CD14-positive monocyte (primary cell): Measurements from ENCODE around the gene FAM136A. TPM values are rescaled to one million over a fixed set of nuclear protein-coding genes. Genes with fewer than 3 reads are reported as not detected.

Experiments
- DNase-seq, 3 donors: peaks; one replicate each; pipeline ENCODE4 v3.0.0-alpha.2; 2011 to 2022
- H2AFZ ChIP-seq: 2 replicates; pipeline ENCODE4 v1.6.0; 2012; ENCODE audit warnings: mild to moderate bottlenecking, low read depth, low read length, inconsistent platforms; ENCODE audit not compliant: insufficient read depth, poor library complexity, severe bottlenecking
- H3K27ac ChIP-seq, 2 donors: 1 replicate in 1 of 2; 2 replicates in 1 of 2; pipeline ENCODE4 v1.5.1; 2012 to 2013; ENCODE audit warnings: low read length in 2 of 2, control low read depth in 1 of 2, inconsistent platforms in 1 of 2, low read depth in 1 of 2, mild to moderate bottlenecking in 1 of 2
- H3K27me3 ChIP-seq, 2 donors: one replicate each; pipeline versions ENCODE4 v1.6.0 to v1.6.1; 2011 to 2013; ENCODE audit warnings: low read length in 2 of 2; ENCODE audit not compliant: control insufficient read depth in 2 of 2, insufficient read depth in 2 of 2
- H3K36me3 ChIP-seq, 2 donors: replicated peaks in 1 of 2; 1 replicate in 1 of 2; 2 replicates in 1 of 2; pipeline versions ENCODE4 v1.5.1 to v1.6.1; 2012 to 2013; ENCODE audit warnings: low read length in 2 of 2, control low read depth in 1 of 2, inconsistent platforms in 1 of 2, mild to moderate bottlenecking in 1 of 2; ENCODE audit not compliant: insufficient read depth in 2 of 2, control insufficient read depth in 1 of 2
- H3K4me1 ChIP-seq, 2 donors: 1 replicate in 1 of 2; 2 replicates in 1 of 2; pipeline versions ENCODE4 v1.5.1 to v1.6.1; 2012 to 2013; ENCODE audit warnings: low read length in 2 of 2, control low read depth in 1 of 2, inconsistent platforms in 1 of 2, mild to moderate bottlenecking in 1 of 2, moderate library complexity in 1 of 2; ENCODE audit not compliant: insufficient read depth in 2 of 2, control insufficient read depth in 1 of 2
- H3K4me2 ChIP-seq: replicated peaks from 2 replicates; pipeline ENCODE3; 2012; ENCODE audit warnings: low read length, moderate library complexity, mild to moderate bottlenecking; ENCODE audit not compliant: poor library complexity, severe bottlenecking; ENCODE audit errors: extremely low read depth
- H3K4me3 ChIP-seq, 3 experiments: fragments of 200-600 bp in 1 of 3; sonication (generic) in 1 of 3; replicated peaks in 1 of 3; 1 replicate in 2 of 3; 2 replicates in 1 of 3; pipeline ENCODE4 v1.5.1; 2011 to 2013; ENCODE audit warnings: low read length in 3 of 3, mild to moderate bottlenecking in 3 of 3, control low read depth in 2 of 3, low read depth in 2 of 3, inconsistent platforms in 1 of 3, moderate library complexity in 1 of 3
- H3K79me2 ChIP-seq: 2 replicates; pipeline ENCODE4 v1.6.0; 2012; ENCODE audit warnings: mild to moderate bottlenecking, control low read depth, inconsistent platforms, low read length, moderate library complexity; ENCODE audit not compliant: insufficient read depth
- H3K9ac ChIP-seq: 2 replicates; pipeline ENCODE4 v1.6.0; 2017; ENCODE audit warnings: low read length, mild to moderate bottlenecking; ENCODE audit not compliant: insufficient read depth, poor library complexity, severe bottlenecking
- H3K9me3 ChIP-seq, 2 donors: replicated peaks in 1 of 2; 1 replicate in 1 of 2; 2 replicates in 1 of 2; pipeline versions ENCODE4 v1.5.1 to v1.6.1; 2012 to 2013; ENCODE audit warnings: low read length in 2 of 2, control low read depth in 1 of 2; ENCODE audit not compliant: control insufficient read depth in 1 of 2, insufficient read depth in 1 of 2
- H4K20me1 ChIP-seq: 2 replicates; pipeline ENCODE4 v1.6.0; 2012; ENCODE audit warnings: mild to moderate bottlenecking, low read length, control low read depth, moderate library complexity; ENCODE audit not compliant: insufficient read depth
- H3K27ac Mint-ChIP-seq, 7 donors: one replicate each; pipeline ENCODE4 v1.8.0; 2020; ENCODE audit warnings: mild to moderate bottlenecking in 7 of 7, mixed read lengths in 7 of 7, moderate library complexity in 6 of 7, inconsistent platforms in 2 of 7
- H3K27me3 Mint-ChIP-seq, 3 donors: one replicate each; pipeline ENCODE4 v1.8.0; 2021 to 2022; ENCODE audit warnings: low read depth in 3 of 3, mild to moderate bottlenecking in 3 of 3, mixed read lengths in 3 of 3, moderate library complexity in 3 of 3, inconsistent platforms in 1 of 3
- H3K36me3 Mint-ChIP-seq, 2 donors: one replicate each; pipeline ENCODE4 v1.8.0; 2020; ENCODE audit warnings: mixed read lengths in 2 of 2, inconsistent platforms in 1 of 2, mild to moderate bottlenecking in 1 of 2
- H3K4me1 Mint-ChIP-seq: one replicate; pipeline ENCODE4 v1.8.0; 2020; ENCODE audit warnings: mild to moderate bottlenecking, mixed read lengths
- H3K4me3 Mint-ChIP-seq, 2 donors: one replicate each; pipeline ENCODE4 v1.8.0; 2020; ENCODE audit warnings: mild to moderate bottlenecking in 2 of 2, mixed read lengths in 2 of 2, moderate library complexity in 1 of 2
- H3K9me3 Mint-ChIP-seq, 7 donors: one replicate each; pipeline ENCODE4 v1.8.0; 2020 to 2022; ENCODE audit warnings: mixed read lengths in 7 of 7, mild to moderate bottlenecking in 6 of 7, moderate library complexity in 6 of 7, inconsistent platforms in 2 of 7
- whole genome bisulfite sequencing: methylation state at CpG from one replicate; pipeline ENCODE4 v1.1.5; 2013; ENCODE audit warnings: missing lambda C conversion rate; ENCODE audit not compliant: insufficient coverage; 5-methylcytosine and 5-hydroxymethylcytosine counted together
- intact Hi-C, 2 donors: fragments of 100-400 bp; cut with micrococcal nuclease; formaldehyde crosslinking; loops; one replicate each; pipeline versions ENCODE4 v1.15.0 to v1.15.1; 2023
- polyA plus RNA-seq, 3 donors: library from polyadenylated mRNA; depleted of rRNA in 1 of 3; unstranded in 2 of 3; stranded (reverse) in 1 of 3; fragments of 300-500 nt in 2 of 3; fragments of >200 nt in 1 of 3; fragmentation: Illumina TruSeq in 2 of 3; gene quantifications; 1 replicate in 2 of 3; 2 replicates in 1 of 3; pipeline ENCODE4 v1.2.3, GENCODE V29; 2012 to 2021
- TF ChIP-seq, protein P1 (sequence below): fragments of 200-600 bp; IDR thresholded peaks from one replicate; pipeline ENCODE4 v1.8.0; 2022; ENCODE audit warnings: antibody characterized with exemption, mild to moderate bottlenecking

Gene FAM136A
- polyA plus RNA-seq, 3 donors, result 26.1 to 31.8 (median 30.1) TPM

DNA sequence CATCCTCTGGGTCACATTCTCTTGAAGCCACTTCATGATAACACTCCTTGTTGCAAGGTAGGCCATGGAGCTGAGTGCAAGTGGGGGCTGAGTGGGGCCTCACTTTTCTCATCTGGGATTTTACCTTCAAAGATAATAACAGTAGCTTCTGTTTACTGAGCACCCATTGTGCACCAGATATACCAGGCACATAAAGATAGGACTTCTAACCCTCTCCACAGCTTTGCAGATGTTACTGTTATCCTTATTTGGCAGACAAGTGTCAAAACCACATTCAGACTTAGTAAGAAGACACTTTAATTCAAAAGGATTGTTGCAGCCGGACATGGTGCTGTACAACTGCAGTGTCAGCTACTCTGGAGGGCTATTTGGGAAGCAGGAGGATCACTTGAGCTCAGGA, 12.8 kb upstream of the FAM136A start:
- Histone ChIP-seq H3K27me3 (no peaks in the 10 kb centered on the region), H4K20me1 (no peaks in the 10 kb centered on the region), H3K4me3 (no peak overlapping the region), H3K9ac (no peak overlapping the region), H3K27ac (no peak overlapping the region), H3K4me1 (no peaks in the 10 kb centered on the region), H3K79me2 (no peaks in the 10 kb centered on the region), H2AFZ (no peak overlapping the region), H3K4me2 (no peak overlapping the region), H3K9me3 (no peaks in the 10 kb centered on the region), H3K36me3 (no peaks in the 10 kb centered on the region)
- Mint-ChIP-seq H3K9me3 (peaks cover 0 to 4% (median 0%) of the 10 kb centered on the region in 7 donors), H3K27ac (no peak overlapping the region), H3K4me1 (no peaks in the 10 kb centered on the region), H3K4me3 (no peak overlapping the region), H3K27me3 (peaks cover 3 to 9% (median 4%) of the 10 kb centered on the region in 3 donors), H3K36me3 (no peaks in the 10 kb centered on the region)
- intact Hi-C loops, result no loop called here
- TF ChIP-seq, protein P1, sequence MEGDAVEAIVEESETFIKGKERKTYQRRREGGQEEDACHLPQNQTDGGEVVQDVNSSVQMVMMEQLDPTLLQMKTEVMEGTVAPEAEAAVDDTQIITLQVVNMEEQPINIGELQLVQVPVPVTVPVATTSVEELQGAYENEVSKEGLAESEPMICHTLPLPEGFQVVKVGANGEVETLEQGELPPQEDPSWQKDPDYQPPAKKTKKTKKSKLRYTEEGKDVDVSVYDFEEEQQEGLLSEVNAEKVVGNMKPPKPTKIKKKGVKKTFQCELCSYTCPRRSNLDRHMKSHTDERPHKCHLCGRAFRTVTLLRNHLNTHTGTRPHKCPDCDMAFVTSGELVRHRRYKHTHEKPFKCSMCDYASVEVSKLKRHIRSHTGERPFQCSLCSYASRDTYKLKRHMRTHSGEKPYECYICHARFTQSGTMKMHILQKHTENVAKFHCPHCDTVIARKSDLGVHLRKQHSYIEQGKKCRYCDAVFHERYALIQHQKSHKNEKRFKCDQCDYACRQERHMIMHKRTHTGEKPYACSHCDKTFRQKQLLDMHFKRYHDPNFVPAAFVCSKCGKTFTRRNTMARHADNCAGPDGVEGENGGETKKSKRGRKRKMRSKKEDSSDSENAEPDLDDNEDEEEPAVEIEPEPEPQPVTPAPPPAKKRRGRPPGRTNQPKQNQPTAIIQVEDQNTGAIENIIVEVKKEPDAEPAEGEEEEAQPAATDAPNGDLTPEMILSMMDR, result no peak
- DNase-seq, result no peak
- 100% methylated on average over 1 of the region's 1 CpG for WGBS

DNA sequence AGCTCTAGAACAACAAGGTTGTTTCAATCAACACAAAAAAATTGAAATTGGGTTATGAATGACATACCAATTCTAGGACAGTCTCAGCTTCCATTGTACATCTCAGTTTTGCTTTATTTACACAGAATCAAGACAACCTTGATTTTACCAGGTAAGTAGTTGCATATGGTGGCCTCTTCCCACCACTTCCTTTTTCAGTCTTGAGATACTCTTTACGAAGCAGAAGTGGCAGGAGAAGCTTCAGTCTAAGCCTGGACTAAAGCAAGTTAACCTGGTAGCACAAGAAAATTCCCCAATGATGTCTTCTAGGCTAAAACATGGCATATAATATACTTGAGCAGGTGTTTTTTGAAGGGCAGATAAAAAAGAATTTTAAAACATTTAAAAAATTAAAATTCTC, 10.7 kb upstream of the FAM136A start:
- Histone ChIP-seq H4K20me1 (no peaks in the 10 kb centered on the region), H2AFZ (no peak overlapping the region), H3K4me2 (no peak overlapping the region), H3K27me3 (no peaks in the 10 kb centered on the region), H3K36me3 (no peaks in the 10 kb centered on the region), H3K9ac (no peak overlapping the region), H3K4me1 (no peaks in the 10 kb centered on the region), H3K9me3 (no peaks in the 10 kb centered on the region), H3K27ac (no peak overlapping the region), H3K4me3 (no peak overlapping the region), H3K79me2 (no peaks in the 10 kb centered on the region)
- no peaks in the 10 kb centered on the region for H3K4me1 Mint-ChIP-seq
- intact Hi-C loops, result no loop called here
- H3K27me3 Mint-ChIP-seq, result peaks cover 4 to 9% (median 5%) of the 10 kb centered on the region in 3 donors
- no peak for DNase-seq
- WGBS, result no CpG with 5 or more reads among the region's 1 CpG
- no peak overlapping the region for H3K4me3 Mint-ChIP-seq
- TF ChIP-seq, protein P1, result no peak
- H3K27ac Mint-ChIP-seq, result no peak overlapping the region
- peaks cover 0 to 4% (median 0%) of the 10 kb centered on the region in 7 donors for H3K9me3 Mint-ChIP-seq
- no peaks in the 10 kb centered on the region for H3K36me3 Mint-ChIP-seq
